Neutrophil (primary cell): Measurements from ENCODE around the gene CDC42.

Source experiments
- H3K27ac ChIP-seq: fragments of 200-600 bp; sonication (generic); 2 replicates; pipeline ENCODE4 v1.5.1; 2016; ENCODE audit warnings: mild to moderate bottlenecking, moderate library complexity
- H3K27me3 ChIP-seq: fragments of 200-600 bp; sonication (generic); 2 replicates; pipeline ENCODE4 v1.6.0; 2016; ENCODE audit warnings: mild to moderate bottlenecking
- H3K36me3 ChIP-seq: fragments of 200-600 bp; sonication (generic); 2 replicates; pipeline ENCODE4 v1.5.1; 2017
- H3K4me1 ChIP-seq, 2 experiments: fragments of 200-600 bp in 1 of 2; sonication (generic) in 1 of 2; 1 replicate in 1 of 2; 2 replicates in 1 of 2; pipeline versions ENCODE4 v1.5.1 to v1.6.1; 2013 to 2016; ENCODE audit warnings: low read depth in 1 of 2, low read length in 1 of 2, mild to moderate bottlenecking in 1 of 2, moderate library complexity in 1 of 2; ENCODE audit not compliant: control insufficient read depth in 1 of 2, insufficient read depth in 1 of 2
- H3K4me3 ChIP-seq, 2 experiments: fragments of 200-600 bp in 1 of 2; sonication (generic) in 1 of 2; 1 replicate in 1 of 2; 2 replicates in 1 of 2; pipeline ENCODE4 v1.5.1; 2013 to 2016; ENCODE audit warnings: low read depth in 1 of 2, low read length in 1 of 2, mild to moderate bottlenecking in 1 of 2, moderate library complexity in 1 of 2
- H3K9me3 ChIP-seq: fragments of 200-600 bp; sonication (generic); 2 replicates; pipeline ENCODE4 v1.5.1; 2016
- TF ChIP-seq, protein P1 (sequence below): fragments of 200-600 bp; sonication (generic); IDR thresholded peaks from 2 replicates; pipeline ENCODE4 v1.5.1; 2016; ENCODE audit warnings: antibody characterized with exemption

The CDC42 gene

DNA sequence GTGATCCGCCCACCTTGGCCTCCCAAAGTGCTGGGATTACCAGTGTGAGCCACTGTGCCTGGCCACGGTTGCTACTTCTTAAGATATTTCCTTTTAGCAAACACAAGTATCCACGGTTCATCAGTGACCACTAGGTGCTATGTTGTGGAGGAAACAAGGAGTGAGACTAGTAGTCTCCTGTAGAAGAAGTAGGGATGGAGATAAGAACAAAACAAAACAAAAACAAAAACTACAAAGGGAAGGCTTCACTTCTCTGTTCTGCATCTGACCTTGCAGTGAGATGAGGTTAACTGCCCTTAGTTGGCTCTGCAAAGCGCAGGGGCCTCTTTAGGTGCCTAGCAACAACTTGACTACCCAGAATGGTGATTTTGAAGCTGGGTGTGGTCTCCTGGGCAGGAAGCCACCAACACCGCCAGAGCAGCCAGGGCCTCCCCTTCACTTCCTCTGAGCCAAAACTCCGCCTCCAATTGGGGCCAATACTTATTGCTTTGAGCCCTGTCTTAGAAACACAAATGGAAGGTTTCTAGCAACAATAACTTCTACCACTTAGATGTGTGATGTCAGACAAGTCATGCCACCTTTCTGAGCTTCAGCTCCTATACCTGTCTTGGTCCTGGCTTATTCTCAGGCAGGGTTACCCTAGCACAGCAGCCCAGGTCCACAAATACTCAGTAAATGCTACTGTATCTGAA lies 12.8 kb upstream of the CDC42 start:
- H3K27ac ChIP-seq: peak overlapping the region; percentile 95
- H3K4me3 ChIP-seq: peak overlapping the region; percentile 38 to 55
- H3K9me3 ChIP-seq: no peaks in the 10 kb centered on the region
- H3K36me3 ChIP-seq: no peaks in the 10 kb centered on the region
- TF ChIP-seq, protein P1, sequence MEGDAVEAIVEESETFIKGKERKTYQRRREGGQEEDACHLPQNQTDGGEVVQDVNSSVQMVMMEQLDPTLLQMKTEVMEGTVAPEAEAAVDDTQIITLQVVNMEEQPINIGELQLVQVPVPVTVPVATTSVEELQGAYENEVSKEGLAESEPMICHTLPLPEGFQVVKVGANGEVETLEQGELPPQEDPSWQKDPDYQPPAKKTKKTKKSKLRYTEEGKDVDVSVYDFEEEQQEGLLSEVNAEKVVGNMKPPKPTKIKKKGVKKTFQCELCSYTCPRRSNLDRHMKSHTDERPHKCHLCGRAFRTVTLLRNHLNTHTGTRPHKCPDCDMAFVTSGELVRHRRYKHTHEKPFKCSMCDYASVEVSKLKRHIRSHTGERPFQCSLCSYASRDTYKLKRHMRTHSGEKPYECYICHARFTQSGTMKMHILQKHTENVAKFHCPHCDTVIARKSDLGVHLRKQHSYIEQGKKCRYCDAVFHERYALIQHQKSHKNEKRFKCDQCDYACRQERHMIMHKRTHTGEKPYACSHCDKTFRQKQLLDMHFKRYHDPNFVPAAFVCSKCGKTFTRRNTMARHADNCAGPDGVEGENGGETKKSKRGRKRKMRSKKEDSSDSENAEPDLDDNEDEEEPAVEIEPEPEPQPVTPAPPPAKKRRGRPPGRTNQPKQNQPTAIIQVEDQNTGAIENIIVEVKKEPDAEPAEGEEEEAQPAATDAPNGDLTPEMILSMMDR: peak; percentile 23
- H3K27me3 ChIP-seq: no peaks in the 10 kb centered on the region
- peaks cover 34 to 42% of the 10 kb centered on the region in 2 experiments for H3K4me1 ChIP-seq

DNA sequence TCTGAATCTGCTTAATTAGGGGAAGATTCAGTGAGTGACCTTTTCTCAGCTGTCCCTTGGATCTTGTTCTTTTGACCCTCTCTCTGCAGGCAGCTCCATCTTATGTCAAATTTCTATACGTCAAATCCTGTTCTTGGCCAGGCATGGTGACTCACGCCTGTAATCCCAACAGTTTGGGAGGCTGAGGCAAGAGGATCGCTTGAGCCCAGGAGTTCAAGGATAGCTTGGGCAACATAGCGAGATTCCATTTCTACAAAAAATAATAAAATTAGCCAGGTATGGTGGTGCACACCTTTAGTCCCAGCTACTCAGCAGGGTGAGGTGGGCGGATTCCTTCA lies 12.3 kb upstream of the CDC42 start:
- Histone ChIP-seq H3K4me1 (peaks cover 34 to 42% of the 10 kb centered on the region in 2 experiments), H3K9me3 (no peaks in the 10 kb centered on the region), H3K4me3 (peak overlapping the region; percentile 38 to 55), H3K36me3 (no peaks in the 10 kb centered on the region), H3K27me3 (no peaks in the 10 kb centered on the region), H3K27ac (peak overlapping the region; percentile 95)
- TF ChIP-seq, protein P1: no peak

DNA sequence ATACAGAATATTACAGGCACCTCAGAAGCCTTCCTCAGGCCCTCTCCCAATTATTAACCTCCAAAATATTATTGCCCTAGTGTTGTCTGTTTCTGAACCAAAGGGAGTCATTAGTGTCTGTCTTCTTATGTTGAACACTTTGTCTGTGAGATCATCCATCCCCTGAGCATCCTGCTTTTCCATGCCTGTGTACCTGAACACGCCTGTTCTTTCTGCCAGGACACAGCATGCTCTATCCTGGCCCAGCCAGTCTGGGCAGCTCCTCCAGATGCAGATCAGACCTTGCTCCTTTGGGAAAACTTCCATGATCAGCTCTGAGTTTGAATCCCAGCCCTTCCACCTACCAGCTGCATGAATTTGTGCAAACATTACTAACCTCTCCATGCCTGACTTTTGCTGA lies 11.0 kb upstream of the CDC42 start:
- peaks cover 34 to 42% of the 10 kb centered on the region in 2 experiments for H3K4me1 ChIP-seq
- no peaks in the 10 kb centered on the region for H3K9me3 ChIP-seq
- no peak overlapping the region for H3K4me3 ChIP-seq
- H3K27ac ChIP-seq: peak overlapping the region; percentile 95
- TF ChIP-seq, protein P1: no peak
- H3K36me3 ChIP-seq: no peaks in the 10 kb centered on the region
- H3K27me3 ChIP-seq: no peaks in the 10 kb centered on the region

DNA sequence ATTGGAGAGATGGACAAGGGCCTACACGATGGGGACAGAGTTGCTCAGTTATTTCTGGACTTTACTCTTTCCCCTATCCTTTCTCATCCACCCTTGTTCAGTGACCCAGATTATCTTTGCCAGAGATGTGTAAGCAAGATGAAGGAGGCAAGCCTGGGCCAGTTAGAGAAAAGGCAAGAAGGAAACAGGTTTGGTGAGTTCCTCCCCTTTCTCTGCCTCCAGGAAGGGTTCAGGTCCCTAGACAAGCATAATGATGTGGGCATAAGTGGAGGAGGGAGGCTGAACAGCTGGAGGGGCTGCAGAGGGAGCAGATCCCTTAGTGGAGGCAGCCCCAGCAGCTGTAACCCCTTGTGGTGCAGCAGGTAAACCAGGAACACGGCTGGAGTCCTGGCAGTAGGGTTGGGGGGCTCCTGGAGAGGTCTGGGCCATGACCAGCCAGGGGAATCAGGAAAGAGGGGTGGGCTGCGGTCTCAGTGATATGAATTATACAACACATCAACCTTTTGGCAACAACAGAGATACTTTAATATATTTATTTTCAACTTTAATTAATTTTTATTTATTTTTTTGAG lies 9.2 kb upstream of the CDC42 start:
- H3K27me3 ChIP-seq: no peaks in the 10 kb centered on the region
- H3K4me3 ChIP-seq: no peak overlapping the region
- TF ChIP-seq, protein P1: no peak
- no peak overlapping the region for H3K27ac ChIP-seq
- no peaks in the 10 kb centered on the region for H3K36me3 ChIP-seq
- H3K4me1 ChIP-seq: peaks cover 26 to 31% of the 10 kb centered on the region in 2 experiments
- H3K9me3 ChIP-seq: no peaks in the 10 kb centered on the region

DNA sequence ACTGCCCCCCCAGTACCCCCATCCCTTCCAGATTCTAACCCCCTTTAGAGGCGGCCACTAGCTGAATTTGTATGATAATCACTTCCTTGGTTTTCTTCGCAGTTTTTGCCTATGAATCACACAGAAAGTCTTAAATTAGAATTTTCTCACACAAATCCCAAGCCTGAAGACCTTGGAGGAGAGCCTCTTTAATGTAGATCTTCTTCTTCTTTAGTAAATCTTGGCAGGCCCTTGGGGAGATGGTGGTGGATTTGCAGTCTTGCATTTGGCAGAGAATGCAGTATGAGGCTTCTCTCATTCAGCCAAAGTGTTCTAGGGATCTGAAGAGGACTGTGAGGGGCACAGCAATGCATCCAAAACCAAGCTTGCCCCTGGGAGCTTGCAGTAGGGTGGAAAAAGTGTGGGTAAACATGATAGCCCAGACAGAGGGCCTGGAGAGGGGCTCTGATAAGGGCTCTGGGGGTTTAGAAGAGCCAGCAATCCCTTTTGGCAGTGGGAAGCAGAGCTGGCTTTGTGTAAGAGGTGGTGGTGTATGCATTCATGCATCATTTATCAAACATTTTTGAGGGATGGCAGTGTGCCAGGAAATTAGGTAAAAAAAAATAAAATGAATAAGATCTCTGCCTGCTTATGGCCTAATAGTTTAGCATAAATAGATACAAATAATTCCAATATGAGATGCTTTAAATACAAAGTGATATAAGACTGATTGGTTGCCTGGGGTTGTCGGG lies 7.7 kb upstream of the CDC42 start:
- TF ChIP-seq, protein P1: no peak
- Histone ChIP-seq H3K9me3 (no peaks in the 10 kb centered on the region), H3K4me3 (no peak overlapping the region), H3K27me3 (no peaks in the 10 kb centered on the region), H3K27ac (no peak overlapping the region), H3K4me1 (peaks cover 28 to 29% of the 10 kb centered on the region in 2 experiments), H3K36me3 (no peaks in the 10 kb centered on the region)
